22Rv1 (cell line): ENCODE data around the gene OGDH.

Experiments used
- CTCF ChIP-seq: fragments of 450-650 bp; IDR thresholded peaks from 2 replicates; pipeline ENCODE4 v1.5.1; 2017; ENCODE audit warnings: mild to moderate bottlenecking
- ZFX ChIP-seq: fragments of 450-650 bp; IDR thresholded peaks from 2 replicates; pipeline ENCODE4 v1.6.1; 2017; ENCODE audit warnings: antibody characterized with exemption, borderline replicate concordance

DNA sequence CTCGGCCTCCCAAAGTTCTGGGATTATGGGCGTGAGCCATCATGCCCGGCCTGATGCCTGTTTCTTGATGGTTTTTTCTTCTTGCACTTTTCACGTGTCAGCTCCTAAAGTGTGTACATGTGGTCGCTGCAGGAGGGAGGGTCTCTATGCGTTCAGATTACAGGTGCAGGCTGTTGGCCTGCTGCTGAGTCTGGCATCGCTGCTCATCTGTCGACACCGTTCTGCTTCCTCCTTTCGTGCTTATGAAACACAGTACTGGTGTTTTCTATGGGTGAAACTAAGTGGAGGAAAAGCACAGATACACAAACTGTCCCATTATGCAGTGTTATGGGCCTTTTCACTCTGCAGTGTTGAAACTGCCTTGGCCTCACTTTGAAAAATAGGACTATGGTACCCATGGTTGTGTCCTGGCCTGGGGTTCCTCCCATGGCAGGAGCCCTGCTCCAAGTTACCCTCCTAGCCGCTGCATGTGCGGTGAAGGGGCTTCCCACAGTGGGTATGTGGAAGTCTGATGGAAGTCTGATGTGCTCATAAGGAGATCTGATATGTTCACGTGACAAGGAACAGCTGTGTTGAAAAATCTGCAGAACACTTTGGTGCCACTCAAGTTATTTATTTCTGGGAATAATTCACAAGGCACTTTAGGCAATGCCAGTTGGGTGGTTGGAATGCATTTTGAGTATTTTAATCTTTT lies 23.5 kb downstream of the OGDH start:
- TF ChIP-seq CTCF (no peak), ZFX (no peak)
